ENCODE results near the gene IFNA21. TPM values are rescaled to one million over a fixed set of nuclear protein-coding genes. Genes with fewer than 3 reads are reported as not detected.

The IFNA21 gene
- total RNA-seq, 4 donors from 2014 or later: not detected

GRCh38 chr9:21160178-21160577, 6.3 kb downstream of the IFNA21 start:
- Histone ChIP-seq H3K36me3 (no peaks in the 10 kb centered on the region), H3K4me3 (no peak overlapping the region), H3K27me3 (no peaks in the 10 kb centered on the region), H3K9me3 (no peaks in the 10 kb centered on the region), H3K4me1 (no peaks in the 10 kb centered on the region), H3K27ac (no peak overlapping the region)
- intact Hi-C loops (cut with DNase I; ENCODE audit: low total_unique reads): no loop called here
- in situ Hi-C loops (cut with MboI; ENCODE audit: low pct_ligation_motif_present in 1 of 4, low pct_unique_long_range_greater_than_20kb in 1 of 4, low sequenced_read_pairs in 3 of 4): no loop called here
- no peak for DNase-seq
- 9 to 23% methylated on average over 1 of the region's 1 CpG for WGBS, 2 donors (ENCODE audit: low coverage in 1 of 2)
- TF ChIP-seq POLR2AphosphoS5 (IDR thresholded peaks at IDR 0.05) (no peak), EP300 (IDR thresholded peaks at IDR 0.05; ENCODE audit: low read depth) (no peak), CTCF (IDR thresholded peaks at IDR 0.05) (no peak), POLR2A (IDR thresholded peaks at IDR 0.05) (no peak)

GRCh38 chr9:21155501-21155900, 11.0 kb downstream of the IFNA21 start:
- H3K9me3 ChIP-seq: no peaks in the 10 kb centered on the region
- intact Hi-C loops (cut with DNase I; ENCODE audit: low total_unique reads) (no loop called here), in situ Hi-C loops (cut with MboI; ENCODE audit: low pct_ligation_motif_present in 1 of 4, low pct_unique_long_range_greater_than_20kb in 1 of 4, low sequenced_read_pairs in 3 of 4) (no loop called here)
- 57 to 69% methylated on average over 2 of the region's 2 CpGs for WGBS, 2 donors (ENCODE audit: low coverage in 1 of 2)
- H3K36me3 ChIP-seq: no peaks in the 10 kb centered on the region
- H3K27ac ChIP-seq: no peak overlapping the region
- DNase-seq: no peak
- H3K4me1 ChIP-seq: peaks cover 0 to 4% (median 0%) of the 10 kb centered on the region in 4 donors
- no peak overlapping the region for H3K4me3 ChIP-seq
- TF ChIP-seq POLR2AphosphoS5 (IDR thresholded peaks at IDR 0.05) (no peak), POLR2A (IDR thresholded peaks at IDR 0.05) (no peak), EP300 (IDR thresholded peaks at IDR 0.05; ENCODE audit: low read depth) (no peak), CTCF (IDR thresholded peaks at IDR 0.05) (no peak)
- no peaks in the 10 kb centered on the region for H3K27me3 ChIP-seq

- TF ChIP-seq EP300 (IDR thresholded peaks at IDR 0.05; ENCODE audit: low read depth): no peak
- no peak for TF ChIP-seq CTCF (IDR thresholded peaks at IDR 0.05)
- no peak for TF ChIP-seq POLR2AphosphoS5 (IDR thresholded peaks at IDR 0.05)
- no peak for TF ChIP-seq POLR2A (IDR thresholded peaks at IDR 0.05)
- 10 to 18% methylated on average over 3 of the region's 3 CpGs for WGBS, 2 donors (ENCODE audit: low coverage in 1 of 2)
- DNase-seq: no peak
Observed at GRCh38 chr9:21154018-21154608, 12.3 kb downstream of the IFNA21 start.

GRCh38 chr9:21153336-21154017, 13.0 kb downstream of the IFNA21 start:
- in situ Hi-C loops (cut with MboI; ENCODE audit: low pct_ligation_motif_present in 1 of 4, low pct_unique_long_range_greater_than_20kb in 1 of 4, low sequenced_read_pairs in 3 of 4): no loop called here
- H3K27ac ChIP-seq: no peak overlapping the region
- no peaks in the 10 kb centered on the region for H3K27me3 ChIP-seq
- H3K4me1 ChIP-seq: peaks cover 0 to 4% (median 0%) of the 10 kb centered on the region in 4 donors
- no peak overlapping the region for H3K4me3 ChIP-seq
- H3K9me3 ChIP-seq: peaks cover 0 to 4% of the 10 kb centered on the region in 2 donors
- H3K36me3 ChIP-seq: no peaks in the 10 kb centered on the region
- intact Hi-C loops (cut with DNase I; ENCODE audit: low total_unique reads): no loop called here
- no peak for DNase-seq
- TF ChIP-seq POLR2AphosphoS5 (IDR thresholded peaks at IDR 0.05): no peak
- no peak for TF ChIP-seq EP300 (IDR thresholded peaks at IDR 0.05; ENCODE audit: low read depth)
- no peak for TF ChIP-seq POLR2A (IDR thresholded peaks at IDR 0.05)
- WGBS, 2 donors (ENCODE audit: low coverage in 1 of 2): 39 to 51% methylated on average over 3 of the region's 3 CpGs

More at GRCh38 chr9:21154018-21154608, 12.3 kb downstream of the IFNA21 start:
- Histone ChIP-seq H3K4me1 (peaks cover 0 to 4% (median 0%) of the 10 kb centered on the region in 4 donors), H3K27ac (no peak overlapping the region), H3K27me3 (no peaks in the 10 kb centered on the region), H3K36me3 (no peaks in the 10 kb centered on the region), H3K4me3 (no peak overlapping the region), H3K9me3 (no peaks in the 10 kb centered on the region)
- intact Hi-C loops (cut with DNase I; ENCODE audit: low total_unique reads): no loop called here
- in situ Hi-C loops (cut with MboI; ENCODE audit: low pct_ligation_motif_present in 1 of 4, low pct_unique_long_range_greater_than_20kb in 1 of 4, low sequenced_read_pairs in 3 of 4): no loop called here
